Gastrocnemius medialis (tissue), 4 donors: ENCODE data around the gene SEC14L5. TPM values are rescaled to one million over a fixed set of nuclear protein-coding genes. Genes with fewer than 3 reads are reported as not detected.

Experiments
- ATAC-seq, 2 donors: fragments of 150-250 bp; one replicate each; pipeline ENCODE4 v1.9.1; 2016
- DNase-seq, 2 donors: peaks; one replicate each; pipeline ENCODE4 v3.0.0-alpha.2; 2019
- H3K27ac ChIP-seq, 4 donors: fragments of 200-600 bp; sonication (generic); 1 replicate in 1 of 4; 2 replicates in 3 of 4; pipeline ENCODE4 v1.5.1; 2016 to 2018; ENCODE audit warnings: mild to moderate bottlenecking in 2 of 4, moderate library complexity in 1 of 4
- H3K27me3 ChIP-seq, 3 donors: fragments of 200-600 bp; sonication (generic) in 2 of 3; 1 replicate in 1 of 3; 2 replicates in 2 of 3; pipeline versions ENCODE4 v1.5.1 to v1.6.0; 2016 to 2019; ENCODE audit warnings: mild to moderate bottlenecking in 1 of 3, moderate library complexity in 1 of 3
- H3K36me3 ChIP-seq, 2 donors: fragments of 200-600 bp; sonication (generic) in 1 of 2; one replicate each; pipeline ENCODE4 v1.5.1; 2017 to 2018
- H3K4me1 ChIP-seq, 2 donors: fragments of 200-600 bp; sonication (generic) in 1 of 2; one replicate each; pipeline ENCODE4 v1.5.1; 2016 to 2017; ENCODE audit warnings: mild to moderate bottlenecking in 2 of 2
- H3K4me3 ChIP-seq, 4 donors: fragments of 200-600 bp; sonication (generic) in 3 of 4; 1 replicate in 1 of 4; 2 replicates in 3 of 4; pipeline ENCODE4 v1.5.1; 2016 to 2019; ENCODE audit warnings: mild to moderate bottlenecking in 2 of 4
- H3K9me3 ChIP-seq, 3 donors: fragments of 200-600 bp; sonication (generic) in 2 of 3; 1 replicate in 1 of 3; 2 replicates in 2 of 3; pipeline ENCODE4 v1.5.1; 2016 to 2019
- POLR2A ChIP-seq, 2 donors: fragments of 450-650 bp; IDR thresholded peaks; one replicate each; pipeline ENCODE4 v1.6.1; 2017; ENCODE audit warnings: antibody characterized with exemption in 2 of 2, mild to moderate bottlenecking in 2 of 2, moderate library complexity in 2 of 2
- in situ Hi-C, 4 donors: fragments of 200-750 bp; cut with MboI; loops; one replicate each; pipeline versions ENCODE4 v1.15.0 to v1.8.0; 2017; ENCODE audit warnings: low sequenced_read_pairs in 4 of 4
- intact Hi-C: fragments of 100-400 bp; cut with DNase I; formaldehyde crosslinking; loops from one replicate; pipeline ENCODE4 v1.15.1; 2023; ENCODE audit warnings: low total_unique reads
- total RNA-seq, 4 donors: library from RNA; depleted of rRNA; stranded (reverse); fragments of >200 nt; gene quantifications; one replicate each; pipeline versions ENCODE4 v1.1.0 to v1.2.3, GENCODE V29; 2016
- TF ChIP-seq, protein P1 (sequence below), 5 experiments: fragments of 450-650 bp in 3 of 5; fragments of 200-600 bp in 2 of 5; sonication (generic) in 2 of 5; IDR thresholded peaks in 4 of 5; conservative IDR thresholded peaks in 1 of 5; 1 replicate in 4 of 5; 2 replicates in 1 of 5; pipeline ENCODE4 v1.5.1; 2016 to 2019; ENCODE audit warnings: antibody characterized with exemption in 5 of 5, mild to moderate bottlenecking in 3 of 5, moderate library complexity in 3 of 5

Gene SEC14L5
- total RNA-seq, 4 donors from 2014 or later = 0.85 to 5.8 (median 1.5) TPM

DNA sequence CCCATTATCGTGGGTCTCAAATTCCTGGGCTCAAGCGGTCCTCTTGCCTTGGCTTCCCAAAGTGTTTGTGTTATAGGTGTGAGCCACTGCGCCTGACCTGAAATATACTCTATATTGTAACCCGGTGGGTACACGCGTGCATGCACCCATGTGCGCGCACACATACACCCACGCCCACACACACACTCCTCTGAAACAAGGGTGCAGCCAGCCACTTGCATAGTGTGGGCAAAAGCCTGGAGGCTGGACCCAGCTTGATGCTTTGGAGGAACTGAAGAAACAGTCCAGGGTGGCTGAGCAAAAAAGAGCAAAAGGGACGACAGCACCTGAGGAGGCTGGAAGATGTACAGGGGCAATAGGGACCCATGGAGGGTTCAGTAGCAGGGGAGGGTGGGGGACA lies 45.7 kb downstream of the SEC14L5 start:
- in situ Hi-C loops = no loop called here
- Histone ChIP-seq H3K9me3 (no peaks in the 10 kb centered on the region), H3K27me3 (no peaks in the 10 kb centered on the region), H3K4me3 (no peak overlapping the region), H3K4me1 (no peaks in the 10 kb centered on the region), H3K27ac (no peak overlapping the region), H3K36me3 (no peaks in the 10 kb centered on the region)
- ATAC-seq = no peak
- intact Hi-C loops = no loop called here
- TF ChIP-seq POLR2A (IDR thresholded peaks at IDR 0.05) = no peak
- TF ChIP-seq, protein P1, sequence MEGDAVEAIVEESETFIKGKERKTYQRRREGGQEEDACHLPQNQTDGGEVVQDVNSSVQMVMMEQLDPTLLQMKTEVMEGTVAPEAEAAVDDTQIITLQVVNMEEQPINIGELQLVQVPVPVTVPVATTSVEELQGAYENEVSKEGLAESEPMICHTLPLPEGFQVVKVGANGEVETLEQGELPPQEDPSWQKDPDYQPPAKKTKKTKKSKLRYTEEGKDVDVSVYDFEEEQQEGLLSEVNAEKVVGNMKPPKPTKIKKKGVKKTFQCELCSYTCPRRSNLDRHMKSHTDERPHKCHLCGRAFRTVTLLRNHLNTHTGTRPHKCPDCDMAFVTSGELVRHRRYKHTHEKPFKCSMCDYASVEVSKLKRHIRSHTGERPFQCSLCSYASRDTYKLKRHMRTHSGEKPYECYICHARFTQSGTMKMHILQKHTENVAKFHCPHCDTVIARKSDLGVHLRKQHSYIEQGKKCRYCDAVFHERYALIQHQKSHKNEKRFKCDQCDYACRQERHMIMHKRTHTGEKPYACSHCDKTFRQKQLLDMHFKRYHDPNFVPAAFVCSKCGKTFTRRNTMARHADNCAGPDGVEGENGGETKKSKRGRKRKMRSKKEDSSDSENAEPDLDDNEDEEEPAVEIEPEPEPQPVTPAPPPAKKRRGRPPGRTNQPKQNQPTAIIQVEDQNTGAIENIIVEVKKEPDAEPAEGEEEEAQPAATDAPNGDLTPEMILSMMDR (IDR thresholded peaks at IDR 0.05 in 4 of 5, conservative IDR thresholded peaks at IDR 0.05 in 1 of 5) = no peak
- DNase-seq = no peak

GRCh38 chr16:5004311-5004710 lies 46.2 kb downstream of the SEC14L5 start:
- in situ Hi-C loops (no loop called here), intact Hi-C loops (no loop called here)
- Histone ChIP-seq H3K4me3 (no peak overlapping the region), H3K36me3 (no peaks in the 10 kb centered on the region), H3K27me3 (no peaks in the 10 kb centered on the region), H3K4me1 (no peaks in the 10 kb centered on the region), H3K27ac (no peak overlapping the region), H3K9me3 (no peaks in the 10 kb centered on the region)
- no peak for TF ChIP-seq POLR2A (IDR thresholded peaks at IDR 0.05)
- TF ChIP-seq, protein P1 (IDR thresholded peaks at IDR 0.05 in 4 of 5, conservative IDR thresholded peaks at IDR 0.05 in 1 of 5) = no peak
- DNase-seq = no peak
- no peak for ATAC-seq

DNA sequence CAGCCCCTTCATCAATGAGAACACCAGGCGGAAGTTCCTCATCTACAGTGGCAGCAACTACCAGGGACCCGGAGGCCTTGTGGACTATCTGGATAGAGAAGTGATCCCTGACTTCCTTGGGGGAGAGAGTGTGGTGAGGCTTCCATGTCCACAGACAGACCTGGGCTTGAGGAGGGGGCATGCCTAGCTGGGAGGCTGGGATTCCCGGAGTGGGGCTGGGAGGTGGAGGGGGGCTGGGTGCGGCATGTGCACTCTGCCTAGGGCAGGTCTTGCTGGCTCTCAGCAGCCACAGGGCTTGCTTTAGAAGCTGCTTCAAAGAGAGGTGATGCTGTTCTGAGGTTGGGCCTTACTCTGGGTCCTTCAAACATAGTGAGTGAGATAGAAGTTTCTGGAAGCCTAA lies 47.8 kb downstream of the SEC14L5 start:
- in situ Hi-C loops = no loop called here
- intact Hi-C loops = no loop called here
- no peak for TF ChIP-seq POLR2A (IDR thresholded peaks at IDR 0.05)
- TF ChIP-seq, protein P1 (IDR thresholded peaks at IDR 0.05 in 4 of 5, conservative IDR thresholded peaks at IDR 0.05 in 1 of 5) = no peak
- H3K36me3 ChIP-seq = no peaks in the 10 kb centered on the region
- H3K27me3 ChIP-seq = no peaks in the 10 kb centered on the region
- ATAC-seq (no peak), DNase-seq (no peak)
- no peaks in the 10 kb centered on the region for H3K4me1 ChIP-seq
- H3K4me3 ChIP-seq = no peak overlapping the region
- H3K27ac ChIP-seq = no peak overlapping the region
- H3K9me3 ChIP-seq = no peaks in the 10 kb centered on the region

DNA sequence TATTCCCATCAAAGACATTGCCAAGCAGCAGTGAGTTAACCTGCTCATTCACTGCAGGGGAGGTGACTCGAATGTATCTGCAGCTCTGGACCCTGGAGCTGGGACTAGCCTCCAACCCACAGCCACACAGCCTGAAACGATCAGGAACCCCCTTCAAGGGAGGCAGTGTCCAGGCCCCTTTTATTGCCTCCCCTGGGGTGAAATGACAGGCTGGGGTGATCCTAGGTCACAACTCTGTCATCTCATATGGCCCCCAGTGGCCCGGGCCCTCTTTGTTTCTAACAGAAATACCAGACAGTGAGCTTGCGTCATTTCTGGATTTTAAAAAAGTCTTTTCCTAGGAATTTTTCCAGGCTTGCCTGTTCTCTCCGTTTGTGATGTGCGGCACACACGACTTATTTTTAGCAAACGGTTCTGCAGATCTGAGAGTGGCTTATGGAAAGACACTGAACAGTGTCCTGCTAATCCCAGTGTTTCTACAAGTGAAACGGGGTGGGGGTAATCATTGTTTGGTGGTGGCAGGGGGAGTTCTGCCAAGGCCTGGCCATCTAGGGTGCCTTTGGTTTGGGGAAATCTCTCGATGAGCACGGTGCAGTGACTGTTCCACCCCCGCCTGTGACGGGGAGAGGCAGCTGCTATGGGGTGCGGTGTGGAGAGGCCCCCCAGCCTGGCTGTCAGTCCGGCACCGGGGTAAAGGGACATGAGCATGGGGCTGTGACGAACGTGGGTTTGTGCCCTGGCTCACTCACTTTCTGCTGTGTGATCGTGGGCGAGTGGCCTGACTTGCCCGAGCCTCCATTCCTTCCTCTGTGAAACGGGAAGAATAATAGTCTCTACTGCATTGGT lies 48.4 kb downstream of the SEC14L5 start:
- no peaks in the 10 kb centered on the region for H3K4me1 ChIP-seq
- intact Hi-C loops (no loop called here), in situ Hi-C loops (no loop called here)
- no peak overlapping the region for H3K4me3 ChIP-seq
- no peak overlapping the region for H3K27ac ChIP-seq
- no peaks in the 10 kb centered on the region for H3K36me3 ChIP-seq
- no peak for ATAC-seq
- no peaks in the 10 kb centered on the region for H3K27me3 ChIP-seq
- no peaks in the 10 kb centered on the region for H3K9me3 ChIP-seq
- DNase-seq = no peak
- TF ChIP-seq, protein P1 (IDR thresholded peaks at IDR 0.05 in 4 of 5, conservative IDR thresholded peaks at IDR 0.05 in 1 of 5) = no peak
